ACC112 (cell line): ENCODE measurements around the gene TAOK2.
"Not testable (repeated sequence)": the region's sequence is repeated elsewhere in the genome, so short reads cannot be mapped to it uniquely, and the experiment has no call there.

Source experiments
- H2AFZ ChIP-seq: fragments of 200-600 bp; sonication (generic); one replicate; pipeline ENCODE4 v1.6.0; 2017; ENCODE audit warnings: antibody characterized with exemption, low read length; ENCODE audit not compliant: unreplicated experiment
- H3K27ac ChIP-seq: fragments of 200-600 bp; sonication (generic); 2 replicates; pipeline ENCODE4 v1.5.1; 2014; ENCODE audit warnings: low read depth, mild to moderate bottlenecking, antibody characterized with exemption, low read length, moderate library complexity
- H3K27me3 ChIP-seq: fragments of 200-600 bp; sonication (generic); 2 replicates; pipeline ENCODE4 v1.6.1; 2014; ENCODE audit warnings: mild to moderate bottlenecking, antibody characterized with exemption, low read length, moderate library complexity, mixed read lengths; ENCODE audit not compliant: insufficient read depth
- H3K36me3 ChIP-seq: fragments of 200-600 bp; sonication (generic); 2 replicates; pipeline ENCODE4 v1.6.1; 2016; ENCODE audit warnings: mild to moderate bottlenecking, antibody characterized with exemption, low read length, moderate library complexity, mixed read lengths; ENCODE audit not compliant: insufficient read depth
- H3K4me1 ChIP-seq: fragments of 200-600 bp; sonication (generic); one replicate; pipeline ENCODE4 v1.6.1; 2016; ENCODE audit warnings: low read length, mixed read lengths; ENCODE audit not compliant: insufficient read depth, unreplicated experiment, control insufficient read depth
- H3K4me3 ChIP-seq: fragments of 200-600 bp; sonication (generic); 2 replicates; pipeline ENCODE4 v1.5.1; 2014; ENCODE audit warnings: mild to moderate bottlenecking, low read depth, low read length
- H3K79me2 ChIP-seq: fragments of 200-600 bp; sonication (generic); one replicate; pipeline ENCODE4 v1.6.0; 2016; ENCODE audit warnings: low read length; ENCODE audit not compliant: control insufficient read depth, unreplicated experiment, insufficient read depth

Gene TAOK2

DNA sequence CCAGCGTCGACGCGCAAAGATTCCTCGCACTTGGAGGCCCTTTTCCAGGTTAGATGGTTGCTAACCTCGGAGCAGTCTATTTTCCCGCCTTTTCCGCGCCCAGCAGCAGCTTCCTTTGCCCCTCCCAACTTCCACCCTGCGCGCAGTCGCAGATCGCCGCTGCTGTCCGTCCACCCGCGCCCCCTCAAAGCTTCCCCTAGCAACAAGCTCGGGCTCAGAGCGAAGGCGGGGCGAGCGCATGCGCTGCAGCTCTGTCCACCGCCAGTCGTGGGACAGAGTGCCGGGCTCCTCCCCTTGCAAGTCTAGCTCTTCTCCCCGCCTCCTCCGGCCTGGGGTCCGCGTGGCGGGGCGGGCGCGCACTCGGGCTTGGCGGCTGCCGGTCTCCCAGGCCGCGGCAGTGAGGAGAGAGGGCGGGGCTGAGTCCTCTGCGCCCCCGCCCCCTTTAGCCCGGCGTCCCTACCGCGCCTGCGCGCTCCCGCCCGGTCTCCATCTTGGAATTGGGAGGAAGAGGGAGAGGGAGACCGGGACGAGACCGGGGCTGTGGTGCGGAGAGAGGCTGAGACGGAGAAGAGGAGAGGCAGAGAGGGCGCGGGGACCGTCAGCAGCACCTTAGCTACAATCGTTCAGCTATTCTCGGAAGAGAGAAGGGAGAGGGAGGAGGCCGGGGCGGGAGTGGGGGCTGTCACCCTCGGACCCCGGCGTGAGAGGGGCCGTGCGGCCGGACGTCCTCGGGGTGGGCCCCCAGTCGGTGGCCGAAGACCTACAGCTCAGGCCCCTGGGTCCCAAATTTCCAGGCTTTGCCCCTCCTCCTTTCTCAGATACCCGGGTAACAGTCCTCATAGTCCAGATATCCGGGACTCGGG lies at the start of gene TAOK2:
Gene TAOK2, plus strand, starts transcription at position 485 of the 863 bp plus-strand sequence. CDS start 3,905 bp downstream, outside the sequence.
- Histone ChIP-seq H3K27ac (peak within 1 kb of the TSS; percentile 36), H3K4me1 (peaks cover 23% of the 10 kb centered on the region), H3K79me2 (peaks cover 48% of the 10 kb centered on the region), H3K4me3 (peak within 1 kb of the TSS; percentile 88), H2AFZ (peak within 1 kb of the TSS; percentile 47), H3K27me3 (no peaks in the 10 kb centered on the region), H3K36me3 (peaks cover 3% of the 10 kb centered on the region; the same call in 1 of the 2 replicates)

DNA sequence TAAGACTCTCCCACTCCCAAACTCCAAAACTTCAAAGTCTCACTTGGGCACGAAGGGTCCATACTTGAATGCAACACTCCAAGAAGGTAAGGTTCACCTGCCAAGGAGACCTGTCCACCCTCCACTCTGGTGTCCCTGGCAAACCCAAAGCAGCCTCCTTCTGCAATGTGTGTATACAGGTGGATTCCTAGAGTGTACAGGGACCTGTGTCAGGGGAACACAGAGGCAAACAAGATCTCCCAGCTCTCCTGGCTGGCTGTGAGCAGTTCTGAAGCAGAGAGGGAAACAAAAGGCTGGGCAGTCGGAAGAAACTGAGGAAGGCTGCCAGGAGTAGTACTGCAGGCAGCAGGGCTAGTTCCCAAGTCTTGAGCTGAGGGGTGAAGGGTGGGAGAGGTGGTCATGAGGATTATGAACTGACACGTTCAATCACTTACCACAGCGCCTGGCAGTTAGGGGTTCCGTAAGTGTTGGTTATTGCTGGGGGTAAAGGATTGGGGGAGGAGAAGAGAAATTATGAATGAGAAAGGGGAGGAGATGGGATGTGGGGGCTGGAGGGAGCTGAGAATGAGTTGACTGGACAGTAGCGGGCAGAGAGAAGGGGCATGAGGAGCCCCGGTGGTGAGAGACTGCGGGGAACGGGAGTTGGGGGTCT lies 48.4 kb upstream of the TAOK2 start:
- Histone ChIP-seq H3K36me3 (peaks cover 5% of the 10 kb centered on the region; the same call in 1 of the 2 replicates), H3K27ac (no peak overlapping the region), H3K27me3 (no peaks in the 10 kb centered on the region), H3K79me2 (peaks cover 34% of the 10 kb centered on the region), H3K4me1 (peaks cover 12% of the 10 kb centered on the region), H2AFZ (peak overlapping the region; percentile 36), H3K4me3 (peak overlapping the region; percentile 83)

- H3K27me3 ChIP-seq = no peaks in the 10 kb centered on the region
- H3K4me1 ChIP-seq = peaks cover 12% of the 10 kb centered on the region
- peak within 1 kb of the TSS; percentile 83 for H3K4me3 ChIP-seq
- H2AFZ ChIP-seq = peak within 1 kb of the TSS; percentile 72
- H3K79me2 ChIP-seq = peaks cover 32% of the 10 kb centered on the region
- peak within 1 kb of the TSS; percentile 58 for H3K27ac ChIP-seq
- peaks cover 4% of the 10 kb centered on the region; the same call in 1 of the 2 replicates for H3K36me3 ChIP-seq
These were observed 47.6 kb upstream of the TAOK2 start, which contains the start of gene KCTD13 for GRCh38 chr16:29925781-29926710. KCTD13 (minus strand) TSS chr16:29926226; CDS start chr16:29926033, 193 bp downstream.

GRCh38 chr16:29926711-29927052 lies 47.0 kb upstream of the TAOK2 start:
- no peaks in the 10 kb centered on the region for H3K27me3 ChIP-seq
- H3K4me3 ChIP-seq = peak overlapping the region; percentile 83
- H3K36me3 ChIP-seq = 0 out of 2 replicates have a peak, but pooled peaks cover 3% of the 10 kb centered on the region
- H3K4me1 ChIP-seq = peaks cover 12% of the 10 kb centered on the region
- peak overlapping the region; percentile 58 for H3K27ac ChIP-seq
- H3K79me2 ChIP-seq = peaks cover 32% of the 10 kb centered on the region
- peak overlapping the region; percentile 72 for H2AFZ ChIP-seq

GRCh38 chr16:29927070-29927905 lies 46.4 kb upstream of the TAOK2 start:
- Histone ChIP-seq H3K4me1 (peaks cover 12% of the 10 kb centered on the region), H3K27me3 (no peaks in the 10 kb centered on the region), H3K79me2 (peaks cover 31% of the 10 kb centered on the region), H3K4me3 (peak overlapping the region; percentile 83), H2AFZ (no peak overlapping the region), H3K27ac (no peak overlapping the region), H3K36me3 (0 out of 2 replicates have a peak, but pooled peaks cover under 1% of the 10 kb centered on the region)

GRCh38 chr16:29931750-29932149 lies 41.9 kb upstream of the TAOK2 start:
- not testable (repeated sequence) for H3K27me3 ChIP-seq, H3K4me1 ChIP-seq, H3K36me3 ChIP-seq, H3K27ac ChIP-seq, H3K4me3 ChIP-seq, H3K79me2 ChIP-seq, H2AFZ ChIP-seq

- no peaks in the 10 kb centered on the region for H3K79me2 ChIP-seq
- H3K36me3 ChIP-seq = no peaks in the 10 kb centered on the region
- H2AFZ ChIP-seq = no peak overlapping the region
- peaks cover 17% of the 10 kb centered on the region for H3K4me1 ChIP-seq
- H3K4me3 ChIP-seq = no peak overlapping the region
- no peaks in the 10 kb centered on the region for H3K27me3 ChIP-seq
- no peak overlapping the region for H3K27ac ChIP-seq
These were observed 33.0 kb upstream of the TAOK2 start for GRCh38 chr16:29940656-29941055.

DNA sequence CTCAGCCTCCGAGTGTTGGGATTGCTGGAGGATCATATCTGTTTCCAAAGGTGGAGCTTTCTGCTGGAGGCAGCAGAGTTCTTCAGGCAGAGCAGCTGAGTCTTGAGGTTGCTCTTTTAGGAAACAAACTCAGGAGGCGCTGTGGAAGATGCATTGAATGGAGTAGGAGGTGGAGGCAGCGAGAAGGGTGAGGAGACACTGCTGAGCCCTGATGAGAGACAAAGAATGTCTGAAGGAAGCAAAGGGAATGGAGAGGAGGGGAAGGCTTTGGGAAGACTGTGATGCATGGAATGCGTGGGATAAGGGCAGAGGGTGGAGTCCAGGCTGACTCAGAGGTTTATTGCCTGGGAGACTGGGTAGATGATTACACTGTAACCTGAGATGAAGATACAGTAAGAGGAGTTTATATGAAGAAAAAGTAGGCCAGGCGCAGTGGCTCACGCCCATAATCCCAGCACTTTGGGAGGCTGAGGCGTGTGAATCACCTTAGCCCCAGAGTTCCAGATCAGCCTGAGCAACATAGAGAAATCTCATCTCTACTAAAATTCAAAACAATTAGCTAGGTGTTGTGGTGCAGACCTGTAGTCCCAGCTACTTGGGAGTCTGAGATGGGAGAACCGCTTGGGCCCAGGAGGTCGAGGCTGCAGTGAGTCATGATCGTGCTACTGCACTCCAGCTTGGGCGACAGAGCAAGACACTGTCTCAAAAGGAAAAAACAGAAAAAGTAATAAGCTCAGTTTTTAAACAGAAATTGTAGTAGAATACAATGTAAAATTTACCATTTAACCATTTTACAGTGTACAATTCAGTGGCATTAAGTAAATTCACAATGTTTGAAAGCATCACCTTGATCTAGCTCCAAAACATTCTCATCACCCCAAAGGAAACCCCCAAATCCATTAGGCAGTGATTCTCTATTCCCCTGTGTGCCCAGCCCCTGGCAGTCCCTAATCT lies 29.5 kb upstream of the TAOK2 start:
- Histone ChIP-seq H3K4me1 (peaks cover 17% of the 10 kb centered on the region), H3K4me3 (peak overlapping the region; percentile 35; the same call in 1 of the 2 replicates), H3K79me2 (no peaks in the 10 kb centered on the region), H3K27me3 (no peaks in the 10 kb centered on the region), H2AFZ (peak overlapping the region; percentile 75), H3K36me3 (no peaks in the 10 kb centered on the region), H3K27ac (peak overlapping the region; percentile 97)

DNA sequence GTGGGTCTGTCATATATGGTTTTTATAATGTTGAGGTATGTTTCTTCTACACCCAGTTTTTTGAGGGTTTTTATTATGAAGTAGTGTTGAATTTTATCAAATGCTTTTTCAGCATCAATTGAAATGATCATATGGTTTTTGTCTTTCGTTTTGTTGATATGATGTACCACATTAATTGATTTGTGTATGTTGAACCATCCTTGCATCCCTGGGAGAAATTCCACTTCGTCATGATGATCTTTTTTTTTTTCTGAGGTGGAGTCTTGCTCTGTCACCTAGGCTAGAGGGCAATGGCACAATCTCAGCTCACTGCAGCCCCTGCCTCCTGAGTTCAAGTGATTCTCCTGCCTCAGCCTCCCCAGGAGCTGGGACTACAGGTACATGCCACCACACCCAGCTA lies 25.8 kb upstream of the TAOK2 start:
- Histone ChIP-seq H3K27ac (no peak overlapping the region), H3K4me1 (peaks cover 17% of the 10 kb centered on the region), H3K36me3 (no peaks in the 10 kb centered on the region), H3K79me2 (no peaks in the 10 kb centered on the region), H2AFZ (no peak overlapping the region), H3K4me3 (no peak overlapping the region), H3K27me3 (no peaks in the 10 kb centered on the region)
